SK-N-SH (cell line): Measurements from ENCODE around the gene ROBO1. TPM values are rescaled to one million over a fixed set of nuclear protein-coding genes. Genes with fewer than 3 reads are reported as not detected.

Source experiments
- CTCF ChIA-PET: fragments of 300-600, 350-600 bp; formaldehyde crosslinking; extraction: SDS; loops from one replicate; lab custom pipeline; 2021; lab: Yijun Ruan, JAX
- POLR2A ChIA-PET: fragments of 350-600 bp; sonication (Branson Sonifier 250); formaldehyde crosslinking; extraction: SDS; loops from one replicate; lab custom pipeline; 2020; ENCODE audit warnings: antibody characterized with exemption, inconsistent platforms; lab: Yijun Ruan, JAX
- DNase-seq: peaks from one replicate; pipeline ENCODE4 v3.0.0; 2012
- H2AFZ ChIP-seq: fragments of 200-600 bp; sonication (generic); 2 replicates; pipeline ENCODE4 v1.8.1; 2016; ENCODE audit warnings: antibody characterized with exemption, mild to moderate bottlenecking, low read depth
- H3F3A ChIP-seq: fragments of 200-600 bp; sonication (generic); replicated peaks from 2 replicates; pipeline ENCODE3; 2016; ENCODE audit warnings: antibody characterized with exemption, mild to moderate bottlenecking; ENCODE audit not compliant: insufficient read depth
- H3K27ac ChIP-seq, 2 experiments: fragments of 200-500 bp in 1 of 2; fragments of 200-600 bp in 1 of 2; sonication (Bioruptor generic) in 1 of 2; sonication (generic), shearing (Covaris generic) in 1 of 2; 2 replicates each; pipeline versions ENCODE4 v1.5.1 to v1.6.1; 2014 to 2016; ENCODE audit warnings: low read depth in 2 of 2, inconsistent platforms in 1 of 2, low read length in 1 of 2, mild to moderate bottlenecking in 1 of 2, mixed read lengths in 1 of 2
- H3K27me3 ChIP-seq: fragments of 200-600 bp; sonication (generic), shearing (Covaris generic); 2 replicates; pipeline ENCODE4 v1.6.1; 2016; ENCODE audit warnings: mixed run types; ENCODE audit not compliant: insufficient read depth
- H3K36me3 ChIP-seq, 2 experiments: fragments of 200-500 bp in 1 of 2; fragments of 200-600 bp in 1 of 2; sonication (Bioruptor generic) in 1 of 2; sonication (generic) in 1 of 2; replicated peaks in 1 of 2; 2 replicates each; pipeline versions ENCODE3 to v1.5.1; 2014 to 2016; ENCODE audit warnings: low read length in 1 of 2, mild to moderate bottlenecking in 1 of 2; ENCODE audit not compliant: insufficient read depth in 2 of 2, control insufficient read depth in 1 of 2
- H3K4me1 ChIP-seq, 2 experiments: fragments of 200-500 bp in 1 of 2; fragments of 200-600 bp in 1 of 2; sonication (Bioruptor generic) in 1 of 2; sonication (generic), shearing (Covaris generic) in 1 of 2; 2 replicates each; pipeline versions ENCODE4 v1.5.1 to v1.6.1; 2014 to 2016; ENCODE audit warnings: low read depth in 1 of 2, low read length in 1 of 2, mixed run types in 1 of 2; ENCODE audit not compliant: insufficient read depth in 2 of 2, control insufficient read depth in 1 of 2
- H3K4me2 ChIP-seq: fragments of 200-600 bp; sonication (generic), shearing (Covaris generic); 2 replicates; pipeline ENCODE4 v1.6.1; 2017; ENCODE audit warnings: mixed run types
- H3K4me3 ChIP-seq, 2 experiments: fragments of 200-500 bp in 1 of 2; fragments of 200-600 bp in 1 of 2; sonication (Bioruptor generic) in 1 of 2; sonication (generic), shearing (Covaris generic) in 1 of 2; 2 replicates each; pipeline versions ENCODE4 v1.5.1 to v1.8.1; 2014 to 2016; ENCODE audit warnings: low read depth in 2 of 2, inconsistent platforms in 1 of 2, low read length in 1 of 2, mild to moderate bottlenecking in 1 of 2, mixed read lengths in 1 of 2, moderate library complexity in 1 of 2
- H3K79me2 ChIP-seq: fragments of 200-600 bp; sonication (generic); 2 replicates; pipeline ENCODE4 v1.8.1; 2017; ENCODE audit warnings: mild to moderate bottlenecking; ENCODE audit not compliant: insufficient read depth
- H3K9ac ChIP-seq: fragments of 200-600 bp; sonication (generic); 2 replicates; pipeline ENCODE4 v1.6.1; 2017; ENCODE audit warnings: mixed run types
- H3K9me2 ChIP-seq: fragments of 200-600 bp; sonication (generic); 2 replicates; pipeline ENCODE4 v1.6.1; 2017; ENCODE audit warnings: mixed run types
- H3K9me3 ChIP-seq: fragments of 200-600 bp; sonication (generic); 2 replicates; pipeline ENCODE4 v1.6.1; 2017; ENCODE audit warnings: mixed run types, mild to moderate bottlenecking, moderate library complexity
- H4K20me1 ChIP-seq: fragments of 200-600 bp; sonication (generic); 2 replicates; pipeline ENCODE4 v1.6.1; 2017; ENCODE audit warnings: mild to moderate bottlenecking, mixed run types; ENCODE audit not compliant: insufficient read depth
- CHD2 ChIP-seq: fragments of 150-350 bp; IDR thresholded peaks from 2 replicates; pipeline ENCODE4 v1.6.1; 2018; ENCODE audit warnings: low read length; ENCODE audit not compliant: partially characterized antibody
- ELF1 ChIP-seq: IDR thresholded peaks from 2 replicates; pipeline ENCODE4 v1.4.0; 2012
- EP300 ChIP-seq, 2 experiments: IDR thresholded peaks; 2 replicates each; pipeline versions ENCODE4 v1.4.0 to v1.6.1; 2012; ENCODE audit warnings: borderline replicate concordance in 1 of 2, low read depth in 1 of 2, low read length in 1 of 2
- FOSL2 ChIP-seq: IDR thresholded peaks from 2 replicates; pipeline ENCODE4 v1.4.0; 2012; ENCODE audit warnings: low read depth, mild to moderate bottlenecking, moderate library complexity, borderline replicate concordance
- GABPA ChIP-seq: IDR thresholded peaks from 2 replicates; pipeline ENCODE4 v1.4.0; 2012; ENCODE audit warnings: low read depth, mild to moderate bottlenecking
- RAD21 ChIP-seq: IDR thresholded peaks from 2 replicates; pipeline ENCODE4 v1.6.1; 2012; ENCODE audit warnings: mild to moderate bottlenecking, low read length
- SIN3A ChIP-seq: IDR thresholded peaks from 2 replicates; pipeline ENCODE4 v1.6.1; 2012; ENCODE audit warnings: low read depth, mild to moderate bottlenecking, low read length, moderate library complexity, borderline replicate concordance
- TCF12 ChIP-seq: IDR thresholded peaks from 2 replicates; pipeline ENCODE4 v1.4.0; 2012
- WGBS: methylation state at CpG from one replicate; pipeline ENCODE4 v1.1.6; 2017; ENCODE audit warnings: low lambda C conversion rate; 5-methylcytosine and 5-hydroxymethylcytosine counted together
- polyA plus RNA-seq, 3 experiments: library from polyadenylated mRNA; depleted of rRNA; stranded (reverse); fragments of >200 nt; gene quantifications; 2 replicates each; pipeline ENCODE4 v1.2.3, GENCODE V29; 2012
- TF ChIP-seq, protein P1 (sequence below): IDR thresholded peaks from 2 replicates; pipeline ENCODE4 v1.4.0; 2012; ENCODE audit warnings: low read depth
- TF ChIP-seq, protein P2 (sequence below): IDR thresholded peaks from 2 replicates; pipeline ENCODE4 v1.4.0; 2012; ENCODE audit warnings: low read depth, borderline replicate concordance
- TF ChIP-seq, protein P3 (sequence below): IDR thresholded peaks from 2 replicates; pipeline ENCODE4; 2012
- TF ChIP-seq, protein P4 (sequence below): fragments of 200-600 bp; sonication (generic); IDR thresholded peaks from 2 replicates; pipeline ENCODE4 v1.6.1; 2017; ENCODE audit warnings: antibody characterized with exemption, mild to moderate bottlenecking, moderate library complexity
- TF ChIP-seq, protein P5 (sequence below): IDR thresholded peaks from 2 replicates; pipeline ENCODE4 v1.4.0; 2012; ENCODE audit warnings: low read depth, borderline replicate concordance

ROBO1 gene
- polyA plus RNA-seq, 1 of the 3 experiments (the other 2 are of a cell fraction), result 22.7 TPM

DNA sequence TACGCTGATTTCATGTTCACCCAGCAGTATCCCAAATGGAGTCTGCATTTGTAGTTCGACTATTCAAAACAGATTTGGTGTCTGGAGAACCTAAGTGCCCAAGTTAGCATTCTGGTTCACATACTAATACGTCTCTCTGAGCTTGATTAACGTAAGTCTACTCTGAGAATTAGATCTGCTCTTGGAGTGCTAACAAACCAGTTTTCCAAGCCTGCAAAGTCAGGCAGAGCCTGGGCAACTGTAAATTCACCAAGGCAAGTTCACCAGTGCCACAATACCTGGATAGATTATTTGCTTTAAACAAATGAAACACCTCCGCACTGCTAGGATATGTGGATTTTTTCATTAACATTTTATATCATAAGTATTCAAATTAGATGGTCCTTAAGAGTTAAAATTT lies 912.6 kb downstream of the ROBO1 start:
- CTCF ChIA-PET, result no interaction called here
- no peak overlapping the region for H2AFZ ChIP-seq

More for the DNA sequence above, 912.6 kb downstream of the ROBO1 start:
- Histone ChIP-seq H3K27ac (no peak overlapping the region), H3F3A (no peaks in the 10 kb centered on the region), H3K9me3 (no peaks in the 10 kb centered on the region), H3K4me2 (no peak overlapping the region), H3K36me3 (no peaks in the 10 kb centered on the region), H3K4me3 (no peak overlapping the region), H3K27me3 (no peaks in the 10 kb centered on the region), H4K20me1 (no peaks in the 10 kb centered on the region), H3K9ac (no peak overlapping the region), H3K79me2 (peaks cover 7% of the 10 kb centered on the region; the same call in 1 of the 2 replicates), H3K9me2 (no peaks in the 10 kb centered on the region), H3K4me1 (no peaks in the 10 kb centered on the region; a peak in 1 of 4 replicates)
- 91% methylated on average over 5 of the region's 5 CpGs for WGBS
- DNase-seq, result no peak
- POLR2A ChIA-PET, result no interaction called here
- no peak for TF ChIP-seq GABPA
- no peak for TF ChIP-seq CHD2
- no peak for TF ChIP-seq FOSL2
- TF ChIP-seq, protein P1, sequence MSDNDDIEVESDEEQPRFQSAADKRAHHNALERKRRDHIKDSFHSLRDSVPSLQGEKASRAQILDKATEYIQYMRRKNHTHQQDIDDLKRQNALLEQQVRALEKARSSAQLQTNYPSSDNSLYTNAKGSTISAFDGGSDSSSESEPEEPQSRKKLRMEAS, result no peak
- TF ChIP-seq, protein P2, sequence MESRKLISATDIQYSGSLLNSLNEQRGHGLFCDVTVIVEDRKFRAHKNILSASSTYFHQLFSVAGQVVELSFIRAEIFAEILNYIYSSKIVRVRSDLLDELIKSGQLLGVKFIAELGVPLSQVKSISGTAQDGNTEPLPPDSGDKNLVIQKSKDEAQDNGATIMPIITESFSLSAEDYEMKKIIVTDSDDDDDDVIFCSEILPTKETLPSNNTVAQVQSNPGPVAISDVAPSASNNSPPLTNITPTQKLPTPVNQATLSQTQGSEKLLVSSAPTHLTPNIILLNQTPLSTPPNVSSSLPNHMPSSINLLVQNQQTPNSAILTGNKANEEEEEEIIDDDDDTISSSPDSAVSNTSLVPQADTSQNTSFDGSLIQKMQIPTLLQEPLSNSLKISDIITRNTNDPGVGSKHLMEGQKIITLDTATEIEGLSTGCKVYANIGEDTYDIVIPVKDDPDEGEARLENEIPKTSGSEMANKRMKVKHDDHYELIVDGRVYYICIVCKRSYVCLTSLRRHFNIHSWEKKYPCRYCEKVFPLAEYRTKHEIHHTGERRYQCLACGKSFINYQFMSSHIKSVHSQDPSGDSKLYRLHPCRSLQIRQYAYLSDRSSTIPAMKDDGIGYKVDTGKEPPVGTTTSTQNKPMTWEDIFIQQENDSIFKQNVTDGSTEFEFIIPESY, result no peak
- TF ChIP-seq, protein P3, sequence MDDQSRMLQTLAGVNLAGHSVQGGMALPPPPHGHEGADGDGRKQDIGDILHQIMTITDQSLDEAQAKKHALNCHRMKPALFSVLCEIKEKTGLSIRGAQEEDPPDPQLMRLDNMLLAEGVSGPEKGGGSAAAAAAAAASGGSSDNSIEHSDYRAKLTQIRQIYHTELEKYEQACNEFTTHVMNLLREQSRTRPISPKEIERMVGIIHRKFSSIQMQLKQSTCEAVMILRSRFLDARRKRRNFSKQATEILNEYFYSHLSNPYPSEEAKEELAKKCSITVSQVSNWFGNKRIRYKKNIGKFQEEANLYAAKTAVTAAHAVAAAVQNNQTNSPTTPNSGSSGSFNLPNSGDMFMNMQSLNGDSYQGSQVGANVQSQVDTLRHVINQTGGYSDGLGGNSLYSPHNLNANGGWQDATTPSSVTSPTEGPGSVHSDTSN, result no peak
- TF ChIP-seq TCF12, result no peak
- TF ChIP-seq ELF1, result no peak
- no peak for TF ChIP-seq EP300 (IDR thresholded peaks at IDR 0.05; ENCODE audit: borderline replicate concordance in 1 of 2, low read depth in 1 of 2, low read length in 1 of 2)
- TF ChIP-seq RAD21, result no peak
- TF ChIP-seq, protein P4, sequence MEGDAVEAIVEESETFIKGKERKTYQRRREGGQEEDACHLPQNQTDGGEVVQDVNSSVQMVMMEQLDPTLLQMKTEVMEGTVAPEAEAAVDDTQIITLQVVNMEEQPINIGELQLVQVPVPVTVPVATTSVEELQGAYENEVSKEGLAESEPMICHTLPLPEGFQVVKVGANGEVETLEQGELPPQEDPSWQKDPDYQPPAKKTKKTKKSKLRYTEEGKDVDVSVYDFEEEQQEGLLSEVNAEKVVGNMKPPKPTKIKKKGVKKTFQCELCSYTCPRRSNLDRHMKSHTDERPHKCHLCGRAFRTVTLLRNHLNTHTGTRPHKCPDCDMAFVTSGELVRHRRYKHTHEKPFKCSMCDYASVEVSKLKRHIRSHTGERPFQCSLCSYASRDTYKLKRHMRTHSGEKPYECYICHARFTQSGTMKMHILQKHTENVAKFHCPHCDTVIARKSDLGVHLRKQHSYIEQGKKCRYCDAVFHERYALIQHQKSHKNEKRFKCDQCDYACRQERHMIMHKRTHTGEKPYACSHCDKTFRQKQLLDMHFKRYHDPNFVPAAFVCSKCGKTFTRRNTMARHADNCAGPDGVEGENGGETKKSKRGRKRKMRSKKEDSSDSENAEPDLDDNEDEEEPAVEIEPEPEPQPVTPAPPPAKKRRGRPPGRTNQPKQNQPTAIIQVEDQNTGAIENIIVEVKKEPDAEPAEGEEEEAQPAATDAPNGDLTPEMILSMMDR, result no peak
- no peak for TF ChIP-seq SIN3A
- TF ChIP-seq, protein P5, sequence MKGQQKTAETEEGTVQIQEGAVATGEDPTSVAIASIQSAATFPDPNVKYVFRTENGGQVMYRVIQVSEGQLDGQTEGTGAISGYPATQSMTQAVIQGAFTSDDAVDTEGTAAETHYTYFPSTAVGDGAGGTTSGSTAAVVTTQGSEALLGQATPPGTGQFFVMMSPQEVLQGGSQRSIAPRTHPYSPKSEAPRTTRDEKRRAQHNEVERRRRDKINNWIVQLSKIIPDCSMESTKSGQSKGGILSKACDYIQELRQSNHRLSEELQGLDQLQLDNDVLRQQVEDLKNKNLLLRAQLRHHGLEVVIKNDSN, result no peak
